GM12864 (cell line): ENCODE data around the gene PLXNA2.

Experiments used
- DNase-seq: peaks from one replicate; pipeline ENCODE4 v3.0.0-alpha.2; 2011; ENCODE audit warnings: low read depth
- H3K4me3 ChIP-seq: 2 replicates; pipeline ENCODE4 v1.5.1; 2011; ENCODE audit warnings: mild to moderate bottlenecking, low read depth, low read length, control low read depth
- TF ChIP-seq, protein P1 (sequence below): IDR thresholded peaks from 2 replicates; pipeline ENCODE4 v1.5.1; 2011; ENCODE audit warnings: low read depth, mild to moderate bottlenecking, moderate library complexity, low read length, control low read depth, inconsistent platforms; ENCODE audit errors: missing control alignments

Gene PLXNA2

GRCh38 chr1:208170252-208170651 is 73.9 kb downstream of the PLXNA2 start:
- no peak for DNase-seq
- no peak overlapping the region for H3K4me3 ChIP-seq
- TF ChIP-seq, protein P1, sequence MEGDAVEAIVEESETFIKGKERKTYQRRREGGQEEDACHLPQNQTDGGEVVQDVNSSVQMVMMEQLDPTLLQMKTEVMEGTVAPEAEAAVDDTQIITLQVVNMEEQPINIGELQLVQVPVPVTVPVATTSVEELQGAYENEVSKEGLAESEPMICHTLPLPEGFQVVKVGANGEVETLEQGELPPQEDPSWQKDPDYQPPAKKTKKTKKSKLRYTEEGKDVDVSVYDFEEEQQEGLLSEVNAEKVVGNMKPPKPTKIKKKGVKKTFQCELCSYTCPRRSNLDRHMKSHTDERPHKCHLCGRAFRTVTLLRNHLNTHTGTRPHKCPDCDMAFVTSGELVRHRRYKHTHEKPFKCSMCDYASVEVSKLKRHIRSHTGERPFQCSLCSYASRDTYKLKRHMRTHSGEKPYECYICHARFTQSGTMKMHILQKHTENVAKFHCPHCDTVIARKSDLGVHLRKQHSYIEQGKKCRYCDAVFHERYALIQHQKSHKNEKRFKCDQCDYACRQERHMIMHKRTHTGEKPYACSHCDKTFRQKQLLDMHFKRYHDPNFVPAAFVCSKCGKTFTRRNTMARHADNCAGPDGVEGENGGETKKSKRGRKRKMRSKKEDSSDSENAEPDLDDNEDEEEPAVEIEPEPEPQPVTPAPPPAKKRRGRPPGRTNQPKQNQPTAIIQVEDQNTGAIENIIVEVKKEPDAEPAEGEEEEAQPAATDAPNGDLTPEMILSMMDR, result no peak

GRCh38 chr1:208169081-208169879 is 74.9 kb downstream of the PLXNA2 start:
- TF ChIP-seq, protein P1, result no peak
- DNase-seq, result no peak
- no peak overlapping the region for H3K4me3 ChIP-seq

DNA sequence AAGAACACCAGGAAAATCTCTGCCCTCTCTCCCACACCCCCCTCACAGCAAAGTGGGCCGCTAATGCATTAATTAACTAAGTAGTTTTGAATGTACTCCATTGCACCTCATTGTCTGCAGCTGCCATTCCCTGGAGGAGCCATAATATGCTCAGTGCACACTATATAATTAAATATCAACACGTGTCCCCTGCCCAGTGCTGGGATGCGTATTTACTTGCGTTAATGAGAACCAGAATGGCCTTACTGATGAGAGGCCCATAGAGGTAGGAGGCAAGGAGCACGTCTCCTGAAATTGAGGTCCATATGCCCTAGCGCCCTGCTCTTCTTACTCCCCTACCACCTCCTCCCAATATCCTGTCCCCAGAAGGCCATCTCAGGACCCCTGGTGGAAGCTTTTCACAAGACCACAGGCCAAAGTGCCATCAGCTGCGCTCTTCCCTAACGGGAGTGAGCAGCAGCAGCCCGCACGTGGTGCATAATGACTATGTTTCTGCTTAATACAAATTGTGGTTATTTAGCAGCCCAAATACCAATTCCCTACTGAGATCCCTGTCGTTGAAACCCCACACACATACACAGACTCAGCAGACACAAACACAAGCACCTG is 76.8 kb downstream of the PLXNA2 start:
- TF ChIP-seq, protein P1, result no peak
- no peak for DNase-seq

GRCh38 chr1:208166340-208167138 is 77.6 kb downstream of the PLXNA2 start:
- DNase-seq, result no peak

More for the DNA sequence above, 76.8 kb downstream of the PLXNA2 start:
- H3K4me3 ChIP-seq, result no peak overlapping the region

GRCh38 chr1:208165659-208166058 is 78.5 kb downstream of the PLXNA2 start:
- no peak overlapping the region for H3K4me3 ChIP-seq
- TF ChIP-seq, protein P1, result no peak
- no peak for DNase-seq

More at GRCh38 chr1:208166340-208167138, 77.6 kb downstream of the PLXNA2 start:
- TF ChIP-seq, protein P1, result no peak
- H3K4me3 ChIP-seq, result no peak overlapping the region

- TF ChIP-seq, protein P1, result no peak
- no peak for DNase-seq
- H3K4me3 ChIP-seq, result no peak overlapping the region
These were observed 79.6 kb downstream of the PLXNA2 start for GRCh38 chr1:208164609-208165008.
